ENCODE results near the gene CAMKK2.
"Not testable (repeated sequence)": the region's sequence is repeated elsewhere in the genome, so short reads cannot be mapped to it uniquely, and the experiment has no call there.

The CAMKK2 gene

GRCh38 chr12:121304306-121304705, 7.8 kb upstream of the CAMKK2 start:
- DNase-seq: no peak
- peak overlapping the region; percentile 22 for H3K56ac ChIP-seq (ENCODE audit: low read length)
- no peak overlapping the region for H3K4me3 ChIP-seq (ENCODE audit: low read length)
- H3K23ac ChIP-seq (ENCODE audit: low read length): no peak overlapping the region
- no peaks in the 10 kb centered on the region for H3K79me1 ChIP-seq (ENCODE audit: low read length)
- no peak overlapping the region for H2BK120ac ChIP-seq (ENCODE audit: low read depth, low read length)
- no peak overlapping the region for H3K9ac ChIP-seq (ENCODE audit: low read length)
- no peaks in the 10 kb centered on the region for H3K79me2 ChIP-seq (ENCODE audit: control insufficient read depth, insufficient read depth, low read length)
- H4K5ac ChIP-seq (ENCODE audit: low read length): no peak overlapping the region
- no peak overlapping the region for H3K4me2 ChIP-seq (ENCODE audit: low read length)
- H4K8ac ChIP-seq (ENCODE audit: low read depth, low read length): no peak overlapping the region
- H2BK5ac ChIP-seq (ENCODE audit: low read length): no peak overlapping the region
- no CpG with 5 or more reads among the region's 4 CpGs for WGBS (ENCODE audit: extremely low coverage, insufficient coverage, low lambda C conversion rate)
- H3K4ac ChIP-seq (ENCODE audit: low read depth, low read length): no peak overlapping the region
- H3K4me1 ChIP-seq (ENCODE audit: control insufficient read depth, low read depth, low read length): peaks cover 1% of the 10 kb centered on the region
- no peak overlapping the region for H3K18ac ChIP-seq (ENCODE audit: low read length)
- H2BK15ac ChIP-seq (replicated peaks; ENCODE audit: low read depth): no peak overlapping the region
- no peak overlapping the region for H2AK5ac ChIP-seq (ENCODE audit: low read length)
- H3K27me3 ChIP-seq (ENCODE audit: insufficient read depth, low read length, poor library complexity): no peaks in the 10 kb centered on the region
- no peak overlapping the region for H3K27ac ChIP-seq (ENCODE audit: low read depth, low read length)
- no peaks in the 10 kb centered on the region for H3K36me3 ChIP-seq (ENCODE audit: control insufficient read depth, insufficient read depth, low read length)

- peaks cover 1% of the 10 kb centered on the region for H3K4me1 ChIP-seq (ENCODE audit: control insufficient read depth, low read depth, low read length)
- H3K18ac ChIP-seq (ENCODE audit: low read length): no peak overlapping the region
- H3K23ac ChIP-seq (ENCODE audit: low read length): no peak overlapping the region
- H3K79me1 ChIP-seq (ENCODE audit: low read length): no peaks in the 10 kb centered on the region
- no peaks in the 10 kb centered on the region for H3K36me3 ChIP-seq (ENCODE audit: control insufficient read depth, insufficient read depth, low read length)
- no peak overlapping the region for H4K5ac ChIP-seq (ENCODE audit: low read length)
- WGBS (ENCODE audit: extremely low coverage, insufficient coverage, low lambda C conversion rate): no CpG with 5 or more reads among the region's 4 CpGs
- no peak overlapping the region for H2BK15ac ChIP-seq (replicated peaks; ENCODE audit: low read depth)
- no peak overlapping the region for H3K4me2 ChIP-seq (ENCODE audit: low read length)
- no peak overlapping the region for H3K9ac ChIP-seq (ENCODE audit: low read length)
- no peak overlapping the region for H3K56ac ChIP-seq (ENCODE audit: low read length)
- no peaks in the 10 kb centered on the region for H3K27me3 ChIP-seq (ENCODE audit: insufficient read depth, low read length, poor library complexity)
- no peak overlapping the region for H3K4ac ChIP-seq (ENCODE audit: low read depth, low read length)
- no peak overlapping the region for H3K27ac ChIP-seq (ENCODE audit: low read depth, low read length)
- H4K8ac ChIP-seq (ENCODE audit: low read depth, low read length): no peak overlapping the region
- no peak overlapping the region for H2BK120ac ChIP-seq (ENCODE audit: low read depth, low read length)
- no peak overlapping the region for H3K4me3 ChIP-seq (ENCODE audit: low read length)
- DNase-seq: no peak
- no peak overlapping the region for H2BK5ac ChIP-seq (ENCODE audit: low read length)
- H3K79me2 ChIP-seq (ENCODE audit: control insufficient read depth, insufficient read depth, low read length): no peaks in the 10 kb centered on the region
- no peak overlapping the region for H2AK5ac ChIP-seq (ENCODE audit: low read length)
Observed at GRCh38 chr12:121301876-121302275, 5.4 kb upstream of the CAMKK2 start.

GRCh38 chr12:121300083-121300819, 3.7 kb upstream of the CAMKK2 start:
- Histone ChIP-seq H3K27ac (ENCODE audit: low read depth, low read length) (no peak overlapping the region), H3K56ac (ENCODE audit: low read length) (no peak overlapping the region), H3K4me2 (ENCODE audit: low read length) (no peak overlapping the region), H2BK120ac (ENCODE audit: low read depth, low read length) (no peak overlapping the region), H3K4ac (ENCODE audit: low read depth, low read length) (no peak overlapping the region), H4K5ac (ENCODE audit: low read length) (no peak overlapping the region), H3K4me1 (ENCODE audit: control insufficient read depth, low read depth, low read length) (peaks cover 1% of the 10 kb centered on the region), H3K27me3 (ENCODE audit: insufficient read depth, low read length, poor library complexity) (no peaks in the 10 kb centered on the region), H3K4me3 (ENCODE audit: low read length) (no peak overlapping the region), H3K79me1 (ENCODE audit: low read length) (no peaks in the 10 kb centered on the region), H2BK5ac (ENCODE audit: low read length) (no peak overlapping the region), H3K9ac (ENCODE audit: low read length) (no peak overlapping the region), H3K23ac (ENCODE audit: low read length) (no peak overlapping the region), H2AK5ac (ENCODE audit: low read length) (no peak overlapping the region), H3K79me2 (ENCODE audit: control insufficient read depth, insufficient read depth, low read length) (peaks cover 11% of the 10 kb centered on the region), H3K18ac (ENCODE audit: low read length) (no peak overlapping the region), H3K36me3 (ENCODE audit: control insufficient read depth, insufficient read depth, low read length) (no peaks in the 10 kb centered on the region), H2BK15ac (replicated peaks; ENCODE audit: low read depth) (no peak overlapping the region), H4K8ac (ENCODE audit: low read depth, low read length) (no peak overlapping the region)
- DNase-seq: no peak
- no CpG with 5 or more reads among the region's 4 CpGs for WGBS (ENCODE audit: extremely low coverage, insufficient coverage, low lambda C conversion rate)

GRCh38 chr12:121299662-121300061, 3.2 kb upstream of the CAMKK2 start:
- no peak overlapping the region for H3K56ac ChIP-seq (ENCODE audit: low read length)
- H3K79me2 ChIP-seq (ENCODE audit: control insufficient read depth, insufficient read depth, low read length): peaks cover 16% of the 10 kb centered on the region
- no CpG with 5 or more reads among the region's 4 CpGs for WGBS (ENCODE audit: extremely low coverage, insufficient coverage, low lambda C conversion rate)
- H3K18ac ChIP-seq (ENCODE audit: low read length): no peak overlapping the region
- H4K5ac ChIP-seq (ENCODE audit: low read length): no peak overlapping the region
- no peaks in the 10 kb centered on the region for H3K27me3 ChIP-seq (ENCODE audit: insufficient read depth, low read length, poor library complexity)
- H2BK15ac ChIP-seq (replicated peaks; ENCODE audit: low read depth): no peak overlapping the region
- DNase-seq: no peak
- H3K79me1 ChIP-seq (ENCODE audit: low read length): no peaks in the 10 kb centered on the region
- no peak overlapping the region for H3K4ac ChIP-seq (ENCODE audit: low read depth, low read length)
- no peak overlapping the region for H2BK5ac ChIP-seq (ENCODE audit: low read length)
- no peak overlapping the region for H3K27ac ChIP-seq (ENCODE audit: low read depth, low read length)
- H3K4me1 ChIP-seq (ENCODE audit: control insufficient read depth, low read depth, low read length): peaks cover 3% of the 10 kb centered on the region
- H3K4me3 ChIP-seq (ENCODE audit: low read length): no peak overlapping the region
- no peak overlapping the region for H3K23ac ChIP-seq (ENCODE audit: low read length)
- H2AK5ac ChIP-seq (ENCODE audit: low read length): no peak overlapping the region
- H2BK120ac ChIP-seq (ENCODE audit: low read depth, low read length): no peak overlapping the region
- no peaks in the 10 kb centered on the region for H3K36me3 ChIP-seq (ENCODE audit: control insufficient read depth, insufficient read depth, low read length)
- H3K4me2 ChIP-seq (ENCODE audit: low read length): no peak overlapping the region
- H3K9ac ChIP-seq (ENCODE audit: low read length): no peak overlapping the region
- H4K8ac ChIP-seq (ENCODE audit: low read depth, low read length): no peak overlapping the region

- not testable (repeated sequence) for H3K79me1 ChIP-seq (ENCODE audit: low read length); H2AK5ac ChIP-seq (ENCODE audit: low read length); H3K56ac ChIP-seq (ENCODE audit: low read length); H3K4ac ChIP-seq (ENCODE audit: low read depth, low read length); H2BK5ac ChIP-seq (ENCODE audit: low read length); H2BK120ac ChIP-seq (ENCODE audit: low read depth, low read length); H3K4me3 ChIP-seq (ENCODE audit: low read length); H3K4me2 ChIP-seq (ENCODE audit: low read length); H3K18ac ChIP-seq (ENCODE audit: low read length); H3K27me3 ChIP-seq (ENCODE audit: insufficient read depth, low read length, poor library complexity); H3K23ac ChIP-seq (ENCODE audit: low read length); H4K8ac ChIP-seq (ENCODE audit: low read depth, low read length); H3K9ac ChIP-seq (ENCODE audit: low read length); H3K36me3 ChIP-seq (ENCODE audit: control insufficient read depth, insufficient read depth, low read length); H3K4me1 ChIP-seq (ENCODE audit: control insufficient read depth, low read depth, low read length); H2BK15ac ChIP-seq (replicated peaks; ENCODE audit: low read depth); DNase-seq; H3K27ac ChIP-seq (ENCODE audit: low read depth, low read length); H4K5ac ChIP-seq (ENCODE audit: low read length)
- WGBS (ENCODE audit: extremely low coverage, insufficient coverage, low lambda C conversion rate): no CpG with 5 or more reads among the region's 13 CpGs
- peaks cover 28% of the 10 kb centered on the region for H3K79me2 ChIP-seq (ENCODE audit: control insufficient read depth, insufficient read depth, low read length)
Observed at GRCh38 chr12:121298411-121298810, 1.9 kb upstream of the CAMKK2 start.
